CD14-positive monocyte (primary cell): ENCODE data around the gene PIP4K2A. TPM values are rescaled to one million over a fixed set of nuclear protein-coding genes. Genes with fewer than 3 reads are reported as not detected.

Source experiments
- DNase-seq, 3 donors: peaks; one replicate each; pipeline ENCODE4 v3.0.0-alpha.2; 2011 to 2022
- H2AFZ ChIP-seq: 2 replicates; pipeline ENCODE4 v1.6.0; 2012; ENCODE audit warnings: mild to moderate bottlenecking, low read depth, low read length, inconsistent platforms; ENCODE audit not compliant: insufficient read depth, poor library complexity, severe bottlenecking
- H3K27ac ChIP-seq, 2 donors: 1 replicate in 1 of 2; 2 replicates in 1 of 2; pipeline ENCODE4 v1.5.1; 2012 to 2013; ENCODE audit warnings: low read length in 2 of 2, control low read depth in 1 of 2, inconsistent platforms in 1 of 2, low read depth in 1 of 2, mild to moderate bottlenecking in 1 of 2
- H3K27me3 ChIP-seq, 2 donors: one replicate each; pipeline versions ENCODE4 v1.6.0 to v1.6.1; 2011 to 2013; ENCODE audit warnings: low read length in 2 of 2; ENCODE audit not compliant: control insufficient read depth in 2 of 2, insufficient read depth in 2 of 2
- H3K36me3 ChIP-seq, 2 donors: replicated peaks in 1 of 2; 1 replicate in 1 of 2; 2 replicates in 1 of 2; pipeline versions ENCODE4 v1.5.1 to v1.6.1; 2012 to 2013; ENCODE audit warnings: low read length in 2 of 2, control low read depth in 1 of 2, inconsistent platforms in 1 of 2, mild to moderate bottlenecking in 1 of 2; ENCODE audit not compliant: insufficient read depth in 2 of 2, control insufficient read depth in 1 of 2
- H3K4me1 ChIP-seq, 2 donors: 1 replicate in 1 of 2; 2 replicates in 1 of 2; pipeline versions ENCODE4 v1.5.1 to v1.6.1; 2012 to 2013; ENCODE audit warnings: low read length in 2 of 2, control low read depth in 1 of 2, inconsistent platforms in 1 of 2, mild to moderate bottlenecking in 1 of 2, moderate library complexity in 1 of 2; ENCODE audit not compliant: insufficient read depth in 2 of 2, control insufficient read depth in 1 of 2
- H3K4me2 ChIP-seq: replicated peaks from 2 replicates; pipeline ENCODE3; 2012; ENCODE audit warnings: low read length, moderate library complexity, mild to moderate bottlenecking; ENCODE audit not compliant: poor library complexity, severe bottlenecking; ENCODE audit errors: extremely low read depth
- H3K4me3 ChIP-seq, 3 experiments: fragments of 200-600 bp in 1 of 3; sonication (generic) in 1 of 3; replicated peaks in 1 of 3; 1 replicate in 2 of 3; 2 replicates in 1 of 3; pipeline ENCODE4 v1.5.1; 2011 to 2013; ENCODE audit warnings: low read length in 3 of 3, mild to moderate bottlenecking in 3 of 3, control low read depth in 2 of 3, low read depth in 2 of 3, inconsistent platforms in 1 of 3, moderate library complexity in 1 of 3
- H3K79me2 ChIP-seq: 2 replicates; pipeline ENCODE4 v1.6.0; 2012; ENCODE audit warnings: mild to moderate bottlenecking, control low read depth, inconsistent platforms, low read length, moderate library complexity; ENCODE audit not compliant: insufficient read depth
- H3K9ac ChIP-seq: 2 replicates; pipeline ENCODE4 v1.6.0; 2017; ENCODE audit warnings: low read length, mild to moderate bottlenecking; ENCODE audit not compliant: insufficient read depth, poor library complexity, severe bottlenecking
- H3K9me3 ChIP-seq, 2 donors: replicated peaks in 1 of 2; 1 replicate in 1 of 2; 2 replicates in 1 of 2; pipeline versions ENCODE4 v1.5.1 to v1.6.1; 2012 to 2013; ENCODE audit warnings: low read length in 2 of 2, control low read depth in 1 of 2; ENCODE audit not compliant: control insufficient read depth in 1 of 2, insufficient read depth in 1 of 2
- H4K20me1 ChIP-seq: 2 replicates; pipeline ENCODE4 v1.6.0; 2012; ENCODE audit warnings: mild to moderate bottlenecking, low read length, control low read depth, moderate library complexity; ENCODE audit not compliant: insufficient read depth
- H3K27ac Mint-ChIP-seq, 7 donors: one replicate each; pipeline ENCODE4 v1.8.0; 2020; ENCODE audit warnings: mild to moderate bottlenecking in 7 of 7, mixed read lengths in 7 of 7, moderate library complexity in 6 of 7, inconsistent platforms in 2 of 7
- H3K27me3 Mint-ChIP-seq, 3 donors: one replicate each; pipeline ENCODE4 v1.8.0; 2021 to 2022; ENCODE audit warnings: low read depth in 3 of 3, mild to moderate bottlenecking in 3 of 3, mixed read lengths in 3 of 3, moderate library complexity in 3 of 3, inconsistent platforms in 1 of 3
- H3K36me3 Mint-ChIP-seq, 2 donors: one replicate each; pipeline ENCODE4 v1.8.0; 2020; ENCODE audit warnings: mixed read lengths in 2 of 2, inconsistent platforms in 1 of 2, mild to moderate bottlenecking in 1 of 2
- H3K4me1 Mint-ChIP-seq: one replicate; pipeline ENCODE4 v1.8.0; 2020; ENCODE audit warnings: mild to moderate bottlenecking, mixed read lengths
- H3K4me3 Mint-ChIP-seq, 2 donors: one replicate each; pipeline ENCODE4 v1.8.0; 2020; ENCODE audit warnings: mild to moderate bottlenecking in 2 of 2, mixed read lengths in 2 of 2, moderate library complexity in 1 of 2
- H3K9me3 Mint-ChIP-seq, 7 donors: one replicate each; pipeline ENCODE4 v1.8.0; 2020 to 2022; ENCODE audit warnings: mixed read lengths in 7 of 7, mild to moderate bottlenecking in 6 of 7, moderate library complexity in 6 of 7, inconsistent platforms in 2 of 7
- CTCF ChIP-seq: fragments of 200-600 bp; IDR thresholded peaks from one replicate; pipeline ENCODE4 v1.8.0; 2022; ENCODE audit warnings: antibody characterized with exemption, mild to moderate bottlenecking
- WGBS: methylation state at CpG from one replicate; pipeline ENCODE4 v1.1.5; 2013; ENCODE audit warnings: missing lambda C conversion rate; ENCODE audit not compliant: insufficient coverage; 5-methylcytosine and 5-hydroxymethylcytosine counted together
- intact Hi-C, 2 donors: fragments of 100-400 bp; cut with micrococcal nuclease; formaldehyde crosslinking; loops; one replicate each; pipeline versions ENCODE4 v1.15.0 to v1.15.1; 2023
- polyA plus RNA-seq, 3 donors: library from polyadenylated mRNA; depleted of rRNA in 1 of 3; unstranded in 2 of 3; stranded (reverse) in 1 of 3; fragments of 300-500 nt in 2 of 3; fragments of >200 nt in 1 of 3; fragmentation: Illumina TruSeq in 2 of 3; gene quantifications; 1 replicate in 2 of 3; 2 replicates in 1 of 3; pipeline ENCODE4 v1.2.3, GENCODE V29; 2012 to 2021

The PIP4K2A gene
- polyA plus RNA-seq, 3 donors, result 9.7 to 33.7 (median 16.6) TPM

GRCh38 chr10:22699976-22700375 lies 14.4 kb downstream of the PIP4K2A start:
- intact Hi-C loops, result no loop called here

DNA sequence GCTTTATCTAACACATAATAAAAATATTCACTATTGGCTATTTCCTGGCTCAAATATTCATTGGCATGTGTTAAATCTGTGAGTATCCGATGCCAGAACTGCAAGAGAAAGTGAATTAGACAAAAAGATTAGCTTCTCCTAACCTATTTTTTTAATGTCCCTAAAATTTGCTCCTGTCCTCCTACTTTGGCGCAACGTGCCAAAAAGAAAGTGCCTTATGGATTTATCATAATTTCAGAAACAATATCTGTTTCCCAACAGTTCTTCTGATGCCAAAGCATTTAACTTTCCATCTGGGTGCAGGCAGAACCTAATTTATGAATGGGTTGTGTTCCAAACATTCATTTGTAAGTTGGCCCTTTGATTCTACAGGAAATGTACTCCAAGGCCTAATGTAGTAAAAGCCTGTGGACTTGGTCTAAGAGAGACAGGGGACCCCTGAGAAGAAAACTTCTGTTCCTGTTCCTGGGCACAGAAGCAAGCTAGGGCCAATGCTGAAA lies 15.4 kb downstream of the PIP4K2A start:
- Histone ChIP-seq H3K4me2 (no peak overlapping the region), H4K20me1 (peaks cover 99% of the 10 kb centered on the region), H2AFZ (no peak overlapping the region), H3K4me3 (no peak overlapping the region), H3K9ac (no peak overlapping the region), H3K4me1 (peaks cover 7 to 19% of the 10 kb centered on the region in 2 donors), H3K27ac (no peak overlapping the region), H3K36me3 (no peaks in the 10 kb centered on the region), H3K27me3 (no peaks in the 10 kb centered on the region), H3K9me3 (no peaks in the 10 kb centered on the region), H3K79me2 (peaks cover 100% of the 10 kb centered on the region)
- Mint-ChIP-seq H3K4me1 (peaks cover 34% of the 10 kb centered on the region), H3K9me3 (no peaks in the 10 kb centered on the region), H3K36me3 (peaks cover 14 to 15% of the 10 kb centered on the region in 2 donors), H3K4me3 (no peak overlapping the region), H3K27ac (no peak overlapping the region), H3K27me3 (peaks cover 0 to 2% (median 0%) of the 10 kb centered on the region in 3 donors)
- intact Hi-C loops, result no loop called here
- no CpG with 5 or more reads among the region's 3 CpGs for WGBS
- TF ChIP-seq CTCF, result no peak
- no peak for DNase-seq

More at GRCh38 chr10:22699976-22700375, 14.4 kb downstream of the PIP4K2A start:
- Mint-ChIP-seq H3K27ac (peak overlapping the region in 1 of 7 donors; percentile 28), H3K27me3 (peaks cover 0 to 2% (median 2%) of the 10 kb centered on the region in 3 donors), H3K36me3 (peaks cover 15 to 16% of the 10 kb centered on the region in 2 donors), H3K4me3 (no peak overlapping the region), H3K9me3 (peaks cover 0 to 1% (median 0%) of the 10 kb centered on the region in 7 donors), H3K4me1 (peaks cover 40% of the 10 kb centered on the region)
- Histone ChIP-seq H4K20me1 (peaks cover 98% of the 10 kb centered on the region), H3K79me2 (peaks cover 100% of the 10 kb centered on the region), H3K9me3 (no peaks in the 10 kb centered on the region), H3K27me3 (no peaks in the 10 kb centered on the region), H3K4me2 (no peak overlapping the region), H3K36me3 (no peaks in the 10 kb centered on the region), H3K27ac (no peak overlapping the region), H3K4me3 (no peak overlapping the region), H3K9ac (no peak overlapping the region), H2AFZ (no peak overlapping the region), H3K4me1 (peaks cover 14 to 24% of the 10 kb centered on the region in 2 donors)
- DNase-seq, result no peak
- WGBS, result 100% methylated on average over 5 of the region's 5 CpGs
- TF ChIP-seq CTCF, result no peak
